GM19025 (cell line): ENCODE results near the gene LINGO3.
"Not testable (repeated sequence)": the region's sequence is repeated elsewhere in the genome, so short reads cannot be mapped to it uniquely, and the experiment has no call there.

Experiments used
- ATAC-seq: cut with Tn5 transposase; IDR thresholded peaks from one replicate; pipeline ENCODE4 v1.9.1; 2021; ENCODE audit warnings: mild to moderate bottlenecking, low read depth, moderate library complexity; ENCODE audit not compliant: unreplicated experiment

LINGO3 gene

GRCh38 chr19:2283835-2284507, 24.0 kb downstream of the LINGO3 start:
- no peak for ATAC-seq

GRCh38 chr19:2282862-2283237, 25.1 kb downstream of the LINGO3 start:
- no peak for ATAC-seq

- no peak for ATAC-seq
These were observed 25.7 kb downstream of the LINGO3 start, which contains the start of gene PEAK3 for GRCh38 chr19:2282062-2282861. Gene PEAK3 (minus strand): TSS chr19:2282175. CDS start chr19:2280931, 1,244 bp downstream.

- not testable (repeated sequence) for ATAC-seq
These were observed 26.5 kb downstream of the LINGO3 start for GRCh38 chr19:2281265-2282061.

GRCh38 chr19:2280633-2281264, 27.2 kb downstream of the LINGO3 start:
- no peak for ATAC-seq

GRCh38 chr19:2278459-2279158, 29.3 kb downstream of the LINGO3 start:
- ATAC-seq, result no peak

GRCh38 chr19:2277138-2277537, 30.8 kb downstream of the LINGO3 start:
- no peak for ATAC-seq

- no peak for ATAC-seq
These were observed 31.4 kb downstream of the LINGO3 start for GRCh38 chr19:2276429-2276986.

- ATAC-seq, result no peak
These were observed 32.1 kb downstream of the LINGO3 start for GRCh38 chr19:2275588-2276428.

GRCh38 chr19:2274931-2275535, 32.9 kb downstream of the LINGO3 start:
- no peak for ATAC-seq

GRCh38 chr19:2274185-2274711, 33.7 kb downstream of the LINGO3 start:
- no peak for ATAC-seq

- ATAC-seq, result no peak
These were observed 34.4 kb downstream of the LINGO3 start for GRCh38 chr19:2273356-2274184.

GRCh38 chr19:2271234-2272103, 36.5 kb downstream of the LINGO3 start:
- ATAC-seq, result no peak

- no peak for ATAC-seq
These were observed 37.3 kb downstream of the LINGO3 start for GRCh38 chr19:2270423-2271233.

GRCh38 chr19:2270157-2270422, 37.9 kb downstream of the LINGO3 start:
- no peak for ATAC-seq
